ENCODE results near the gene RABGAP1L. TPM values are rescaled to one million over a fixed set of nuclear protein-coding genes. Genes with fewer than 3 reads are reported as not detected.
A peak's percentile ranks its signal among the peaks of the same experiment; 100 is the strongest.

The RABGAP1L gene
- total and polyA plus RNA-seq, 2 of the 8 experiments (the other 6 are each of a cell fraction or from before 2014, with no cell fraction given) = 33.3 to 156 TPM

- ChIA-PET CTCF (ENCODE audit: partially characterized antibody) (interaction anchor here (1.0 to 1.9 kb wide), 3 partner anchors 26 to 69 kb away, joined by 3 to 6 read pairs (median 4); no protein-coding TSS in a partner anchor), POLR2A (ENCODE audit: partially characterized antibody) (interaction anchor here (1.1 to 2.1 kb wide), 5 partner anchors 10 to 199 kb away, joined by 3 to 13 read pairs (median 5); partner anchors contain the start of gene CACYBP)
- Histone ChIP-seq H3K23me2 (ENCODE audit: low read depth, low read length) (peaks cover 12% of the 10 kb centered on the region), H2AFZ (ENCODE audit: low read length) (no peak overlapping the region; the same call in 1 of the 2 replicates), H2BK15ac (ENCODE audit: low read length) (no peak overlapping the region), H3K4me1 (replicated peaks in 1 of 4; ENCODE audit: control insufficient read depth in 3 of 4, insufficient read depth in 4 of 4, low read length in 3 of 4) (peaks cover 4 to 11% (median 5%) of the 10 kb centered on the region in 4 experiments), H2BK20ac (ENCODE audit: low read length) (no peak overlapping the region), H3K9ac (replicated peaks in 1 of 4; ENCODE audit: extremely low read depth in 1 of 4, low read depth in 3 of 4, low read length in 3 of 4) (peak overlapping the region in 1 of 4 experiments; percentile 70; a peak in 1 of 7 replicates), H2BK5ac (ENCODE audit: low read depth, low read length) (no peak overlapping the region), H3K27me3 (replicated peaks in 1 of 4; ENCODE audit: control insufficient read depth in 3 of 4, extremely low read depth in 1 of 4, insufficient read depth in 3 of 4, low read length in 3 of 4) (no peaks in the 10 kb centered on the region), H3K4ac (replicated peaks; ENCODE audit: insufficient read length, low read depth, low read length) (no peak overlapping the region), H4K20me1 (replicated peaks in 1 of 2; ENCODE audit: control insufficient read depth in 1 of 2, insufficient read depth in 2 of 2, low read length in 2 of 2) (no peaks in the 10 kb centered on the region), H4K8ac (ENCODE audit: extremely low read depth, insufficient read depth, low read length) (no peak overlapping the region), H3K4me2 (ENCODE audit: insufficient read depth in 1 of 2, low read depth in 2 of 2, low read length in 2 of 2) (peak overlapping the region; percentile 97 to 99), H3K9me3 (ENCODE audit: insufficient read depth in 2 of 2, low read depth in 1 of 2, low read length in 1 of 2) (no peaks in the 10 kb centered on the region), H3K36me3 (ENCODE audit: control insufficient read depth in 2 of 4, insufficient read depth in 4 of 4, low read length in 3 of 4) (no peaks in the 10 kb centered on the region), H3K4me3 (ENCODE audit: extremely low read depth in 1 of 4, insufficient read depth in 2 of 4, low read depth in 3 of 4, low read length in 4 of 4) (peak overlapping the region in 1 of 4 experiments; percentile 59; a peak in 2 of 8 replicates), H2AK5ac (ENCODE audit: low read depth, low read length) (no peak overlapping the region), H3K14ac (ENCODE audit: insufficient read length) (no peak overlapping the region), H3K18ac (ENCODE audit: extremely low read depth, low read length) (no peak overlapping the region), H2BK120ac (replicated peaks; ENCODE audit: low read depth, low read length) (no peak overlapping the region), H3K79me2 (ENCODE audit: control insufficient read depth in 1 of 2, insufficient read depth in 2 of 2, low read length in 2 of 2) (no peaks in the 10 kb centered on the region), H3K27ac (ENCODE audit: low read depth, low read length) (no peak overlapping the region), H3K56ac (replicated peaks; ENCODE audit: insufficient read length, low read depth, low read length) (no peak overlapping the region), H2BK12ac (ENCODE audit: low read depth, low read length) (no peak overlapping the region), H3K23ac (ENCODE audit: insufficient read length) (no peak overlapping the region), H4K91ac (replicated peaks; ENCODE audit: insufficient read length, low read length) (no peak overlapping the region), H4K5ac (ENCODE audit: insufficient read length, low read depth, low read length) (no peak overlapping the region), H3K79me1 (ENCODE audit: low read depth, low read length) (no peaks in the 10 kb centered on the region)
- TF ChIP-seq CEBPB (IDR thresholded peaks at IDR 0.05; ENCODE audit: low read depth, low read length) (no peak), KDM1A (IDR thresholded peaks at IDR 0.05; ENCODE audit: borderline replicate concordance, low read length) (no peak), CBX5 (IDR thresholded peaks at IDR 0.05; ENCODE audit: low read depth, low read length) (no peak), ATF3 (IDR thresholded peaks at IDR 0.05; ENCODE audit: insufficient read depth, low read depth, low read length) (no peak), ATF2 (IDR thresholded peaks at IDR 0.05; ENCODE audit: low read length) (no peak), RFX5 (IDR thresholded peaks at IDR 0.05; ENCODE audit: borderline replicate concordance, low read depth, low read length) (no peak)
- WGBS, 2 experiments (ENCODE audit: extremely low coverage in 1 of 2, insufficient coverage in 1 of 2, insufficient read length in 1 of 2, insufficient replicate concordance in 2 of 2, low coverage in 1 of 2, low lambda C conversion rate in 2 of 2, missing lambda C conversion rate in 1 of 2) = 63% methylated on average over 1 of the region's 1 CpG; no CpG with 5 or more reads in 1 of the 2 experiments
- DNase-seq (ENCODE audit: low read depth in 1 of 2, low spot score in 2 of 2) (no peak), FAIRE-seq (no peak)
Observed at GRCh38 chr1:174800876-174801275, 641.6 kb downstream of the RABGAP1L start.

Measured in H1 (cell line).